Fibroblast of peridontal ligament (primary cell): ENCODE data around the gene TARP.
"Not testable (repeated sequence)": the region's sequence is repeated elsewhere in the genome, so short reads cannot be mapped to it uniquely, and the experiment has no call there.

Experiments used
- DNase-seq: peaks from one replicate; pipeline ENCODE4 v3.0.0-alpha.2; 2010; ENCODE audit errors: extremely low read depth

Gene TARP

DNA sequence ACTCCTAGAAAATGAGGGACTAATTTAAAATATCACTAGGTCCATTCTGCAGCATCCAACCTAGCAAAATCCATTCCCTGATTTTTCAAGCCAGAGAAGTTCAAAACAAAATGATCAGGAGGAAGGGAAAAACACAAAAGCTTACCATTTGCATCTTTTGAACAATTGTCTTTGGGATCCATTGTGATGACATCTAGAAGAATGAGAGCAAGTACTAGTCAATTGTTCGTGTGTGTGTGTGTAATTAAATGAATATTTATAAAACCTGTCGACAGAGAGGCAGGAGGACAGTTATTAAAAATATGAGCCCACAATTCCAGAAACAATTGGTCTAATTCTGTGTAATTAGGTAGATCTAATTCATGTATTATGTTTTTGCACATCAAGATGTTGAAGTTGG, 11.4 kb downstream of the TARP start:
- DNase-seq: not testable (repeated sequence)

DNA sequence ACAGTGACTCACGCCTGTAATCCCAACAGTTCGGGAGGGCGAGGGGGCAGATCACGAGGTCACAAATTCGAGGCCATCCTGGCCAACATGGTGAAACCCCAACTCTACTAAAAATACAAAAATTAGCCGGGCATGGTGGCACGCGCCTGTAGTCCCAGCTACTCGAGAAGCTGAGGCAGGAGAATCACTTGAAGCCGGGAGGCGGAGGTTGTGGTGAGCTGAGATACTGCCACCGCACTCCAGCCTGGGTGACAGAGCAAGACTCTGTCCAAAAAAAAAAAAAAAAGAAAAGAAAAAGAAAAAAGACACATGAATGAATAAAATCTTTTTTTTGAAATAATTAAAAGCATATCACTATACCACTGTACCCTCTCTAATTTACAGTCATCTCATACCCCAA, 11.8 kb downstream of the TARP start:
- DNase-seq: not testable (repeated sequence)

DNA sequence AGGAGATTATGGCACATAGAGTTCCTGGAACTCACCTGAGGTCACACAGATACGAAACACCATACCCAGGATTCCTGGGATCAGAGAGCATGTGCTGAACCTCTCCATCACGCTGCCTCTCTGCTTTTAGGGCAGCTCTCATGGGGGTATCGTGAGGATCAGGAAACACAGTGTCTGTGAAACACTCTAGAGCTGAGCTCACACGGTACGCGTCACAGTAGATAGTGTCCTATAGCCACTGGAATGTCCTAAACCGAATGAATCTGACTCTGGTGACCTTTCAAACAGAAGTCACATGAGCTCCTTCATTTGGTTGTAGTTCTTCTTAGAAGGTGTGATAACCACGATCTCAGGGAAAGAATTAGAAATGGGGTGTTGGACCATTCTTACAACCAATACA, 14.3 kb downstream of the TARP start:
- not testable (repeated sequence) for DNase-seq

DNA sequence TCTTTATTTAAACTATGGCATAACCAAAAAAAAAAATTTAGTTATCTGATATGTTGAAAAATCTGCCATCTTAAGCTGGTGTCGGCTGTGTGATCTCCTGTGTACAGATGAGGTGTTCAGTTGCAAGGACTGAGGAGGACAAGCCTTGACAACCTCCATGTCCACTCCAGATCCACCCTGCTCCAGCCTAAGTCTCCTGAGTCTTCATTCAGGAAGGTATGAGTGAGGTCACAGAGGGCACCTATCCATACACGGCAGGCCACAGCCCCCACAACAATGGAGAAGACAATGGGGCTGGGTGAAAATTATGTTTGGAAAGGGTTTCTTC, 16.1 kb downstream of the TARP start:
- no peak for DNase-seq

DNA sequence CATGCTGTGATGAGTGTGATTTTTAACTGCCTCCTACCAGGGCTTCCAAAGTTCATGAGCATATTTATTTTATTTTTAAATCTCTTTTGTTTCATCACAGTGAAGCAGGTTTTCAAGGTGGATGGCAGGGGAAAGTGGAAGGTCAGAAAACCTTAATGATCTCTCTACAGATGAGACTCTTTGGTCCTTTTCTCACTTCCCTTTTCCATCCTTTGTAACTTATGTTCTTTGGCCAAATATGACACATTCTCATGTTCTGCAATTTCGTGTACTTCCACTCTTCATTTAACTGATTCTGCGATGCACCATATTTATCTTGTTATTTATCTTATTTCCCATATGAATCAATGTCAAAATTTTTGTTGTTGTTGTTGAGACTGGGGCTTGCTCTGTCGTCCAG, 23.6 kb downstream of the TARP start:
- DNase-seq: not testable (repeated sequence)

DNA sequence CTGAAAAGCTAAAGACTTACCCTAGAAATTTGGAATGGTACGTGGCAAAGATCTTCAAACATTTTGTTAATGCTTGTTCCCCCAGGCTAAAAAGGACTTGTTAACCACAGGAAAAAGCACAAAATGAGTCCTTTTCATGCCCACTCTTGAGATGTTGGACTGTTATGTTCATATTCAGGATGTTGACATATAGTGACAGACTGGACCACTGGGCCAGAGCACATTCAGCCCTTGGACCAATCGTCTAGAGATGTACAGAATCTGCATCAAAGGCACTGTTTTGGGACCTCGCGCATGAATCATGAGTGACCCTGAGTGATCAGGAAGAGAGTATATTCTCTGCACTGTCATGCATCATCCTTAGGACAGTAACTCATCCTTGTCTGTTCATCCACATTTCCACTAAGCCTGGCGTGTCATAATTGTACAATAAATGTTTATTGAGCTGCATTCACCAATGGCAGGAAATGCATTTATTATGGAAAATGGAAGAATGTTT, 25.3 kb downstream of the TARP start:
- no peak for DNase-seq

DNA sequence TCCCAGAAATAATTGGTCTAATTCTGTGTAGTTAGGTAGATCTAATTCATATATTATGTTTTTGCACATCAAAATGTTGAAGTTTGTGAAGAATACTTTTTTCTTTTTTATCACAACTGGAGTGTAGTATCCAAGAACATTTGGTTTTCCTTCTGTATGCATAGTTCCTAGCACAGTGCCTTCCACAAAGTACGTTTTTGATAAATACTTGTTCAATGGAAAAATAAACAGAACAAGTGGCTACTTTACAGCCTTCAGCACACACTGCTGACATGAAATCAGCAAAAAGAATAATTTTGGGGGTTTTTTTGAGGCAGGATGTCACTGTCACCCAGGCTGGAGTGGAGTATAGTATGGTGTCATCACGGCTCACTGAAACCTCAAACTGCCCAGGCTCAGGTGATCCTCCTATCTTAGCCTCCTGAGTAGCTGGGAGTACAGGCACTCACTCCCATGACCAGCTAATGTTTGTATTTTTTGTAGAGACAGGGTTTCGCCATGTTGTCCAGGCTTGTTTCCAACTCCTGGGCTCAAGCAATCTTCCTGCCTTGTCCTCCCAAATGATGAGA, 27.9 kb downstream of the TARP start:
- DNase-seq: no peak

DNA sequence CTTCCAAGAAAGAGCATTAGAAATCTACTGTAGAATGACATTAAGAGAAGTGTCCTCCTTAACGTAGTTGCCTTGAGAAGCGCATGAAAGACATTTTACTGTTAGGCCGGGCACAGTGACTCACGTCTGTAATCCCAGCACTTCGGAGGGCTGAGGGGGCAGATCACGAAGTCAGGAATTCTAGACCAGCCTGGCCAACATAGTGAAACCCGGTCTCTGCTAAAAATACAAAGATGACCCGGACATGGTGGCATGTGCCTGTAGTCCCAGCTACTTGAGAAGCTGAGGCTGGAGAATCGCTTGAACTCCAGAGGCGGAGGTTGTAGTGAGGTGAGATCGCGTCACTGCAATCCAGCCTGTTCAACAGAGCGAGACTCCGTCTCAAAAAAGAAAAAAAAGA, 28.9 kb downstream of the TARP start:
- no peak for DNase-seq

DNA sequence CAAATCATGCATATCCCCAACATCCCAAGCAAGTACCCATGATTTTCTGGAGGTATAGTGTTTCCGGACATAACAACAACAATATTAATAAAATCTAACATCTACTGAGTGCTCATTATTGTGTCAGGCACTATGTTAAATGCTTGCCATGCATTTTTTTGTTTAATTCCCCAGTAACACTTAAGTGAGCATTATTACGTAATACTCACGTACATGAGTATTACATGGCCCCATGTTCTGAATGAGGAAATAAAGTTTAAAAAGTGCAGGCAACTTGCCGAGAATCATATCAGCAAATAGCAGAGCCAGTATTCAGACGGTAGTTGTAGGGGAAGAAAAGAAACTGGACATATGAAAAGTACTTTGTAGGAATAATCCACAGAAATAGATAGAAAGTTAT, 30.1 kb downstream of the TARP start:
- not testable (repeated sequence) for DNase-seq

DNA sequence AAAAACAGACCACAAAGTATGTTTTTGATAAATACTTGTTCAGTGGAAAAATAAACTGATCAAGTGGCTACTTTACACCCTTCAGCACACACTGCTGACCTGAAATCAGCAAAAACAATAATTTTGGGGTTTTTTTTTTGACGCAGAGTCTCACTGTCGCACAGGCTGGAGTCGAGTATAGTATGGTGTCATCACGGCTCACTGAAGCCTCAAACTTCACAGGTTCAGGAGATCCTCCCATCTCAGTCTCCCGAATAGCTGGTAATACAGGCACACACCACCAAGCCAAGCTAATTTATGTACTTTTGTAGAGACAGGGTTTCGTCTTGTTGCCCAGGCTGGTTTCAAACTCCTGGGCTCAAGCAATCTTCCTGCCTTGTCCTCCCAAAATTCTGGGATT, 30.6 kb downstream of the TARP start:
- DNase-seq: no peak

DNA sequence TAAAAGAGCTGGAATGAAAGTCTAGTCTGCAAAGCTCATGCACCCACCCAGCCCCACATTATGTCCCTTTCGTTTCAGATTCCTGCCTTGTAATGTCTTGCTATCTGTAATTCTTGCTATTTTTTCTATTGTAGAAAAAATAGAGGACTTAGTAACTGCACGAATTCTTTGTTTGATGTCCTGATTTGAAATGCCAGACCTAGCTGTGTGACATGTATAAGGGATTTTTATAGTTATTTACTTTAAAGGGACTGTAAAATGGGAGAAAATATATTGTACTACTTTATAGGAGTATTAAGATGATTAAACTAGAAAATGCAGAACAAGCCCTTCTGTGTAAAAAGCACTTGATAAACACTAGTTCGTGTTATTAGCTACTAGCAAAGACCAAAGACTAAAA, 32.4 kb downstream of the TARP start:
- DNase-seq: no peak

DNA sequence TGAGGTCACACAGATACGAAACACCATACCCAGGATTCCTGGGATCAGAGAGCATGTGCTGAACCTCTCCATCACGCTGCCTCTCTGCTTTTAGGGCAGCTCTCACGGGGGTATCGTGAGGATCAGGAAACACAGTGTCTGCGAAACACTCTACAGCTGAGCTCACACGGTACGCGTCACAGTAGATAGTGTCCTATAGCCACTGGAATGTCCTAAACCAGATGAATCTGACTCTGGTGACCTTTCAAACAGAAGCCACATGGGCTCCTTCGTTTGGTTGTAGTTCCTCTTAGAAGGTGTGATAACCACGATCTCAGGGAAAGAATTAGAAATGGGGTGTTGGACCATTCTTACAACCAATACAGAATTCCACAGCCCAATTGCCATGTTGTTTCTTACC, 34.3 kb downstream of the TARP start:
- DNase-seq: not testable (repeated sequence)

DNA sequence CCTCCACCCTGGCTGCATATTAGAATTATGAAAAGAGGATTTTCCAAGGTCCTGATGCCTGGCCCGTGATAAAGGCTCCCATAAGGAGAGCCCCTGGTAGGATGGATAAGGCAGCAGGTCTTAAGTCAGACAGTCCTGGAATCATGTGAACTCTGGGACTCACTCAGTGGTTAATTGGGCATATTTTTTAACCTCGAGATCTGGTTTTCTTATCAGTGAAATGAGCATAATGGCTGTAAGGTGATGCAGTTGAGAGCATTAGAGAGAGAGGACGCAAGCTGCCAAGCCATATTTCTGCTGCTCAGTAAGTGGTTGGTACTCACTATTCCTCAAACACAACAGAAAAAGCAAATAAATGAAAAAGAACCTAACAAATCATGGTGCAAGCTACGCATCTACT, 37.8 kb downstream of the TARP start:
- no peak for DNase-seq

DNA sequence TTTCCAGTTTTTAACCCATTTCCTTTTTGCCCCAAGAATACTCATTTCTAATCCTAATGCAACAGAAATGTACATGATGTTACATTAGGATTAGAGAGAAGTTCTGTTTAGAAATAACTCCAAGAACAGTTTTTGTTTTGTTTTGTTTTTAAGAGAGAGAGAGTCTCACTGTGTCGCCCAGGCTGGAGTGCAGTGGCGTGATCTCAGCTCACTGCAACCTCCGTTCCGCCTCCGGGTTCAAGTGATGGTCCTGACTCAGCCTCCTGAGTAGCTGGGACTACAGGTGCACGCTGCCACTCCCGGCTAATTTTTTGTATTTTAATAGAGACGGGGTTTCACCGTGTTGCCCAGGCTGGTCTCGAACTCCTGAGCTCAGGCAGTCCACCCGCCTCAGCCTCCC, 38.7 kb downstream of the TARP start:
- DNase-seq: not testable (repeated sequence)

DNA sequence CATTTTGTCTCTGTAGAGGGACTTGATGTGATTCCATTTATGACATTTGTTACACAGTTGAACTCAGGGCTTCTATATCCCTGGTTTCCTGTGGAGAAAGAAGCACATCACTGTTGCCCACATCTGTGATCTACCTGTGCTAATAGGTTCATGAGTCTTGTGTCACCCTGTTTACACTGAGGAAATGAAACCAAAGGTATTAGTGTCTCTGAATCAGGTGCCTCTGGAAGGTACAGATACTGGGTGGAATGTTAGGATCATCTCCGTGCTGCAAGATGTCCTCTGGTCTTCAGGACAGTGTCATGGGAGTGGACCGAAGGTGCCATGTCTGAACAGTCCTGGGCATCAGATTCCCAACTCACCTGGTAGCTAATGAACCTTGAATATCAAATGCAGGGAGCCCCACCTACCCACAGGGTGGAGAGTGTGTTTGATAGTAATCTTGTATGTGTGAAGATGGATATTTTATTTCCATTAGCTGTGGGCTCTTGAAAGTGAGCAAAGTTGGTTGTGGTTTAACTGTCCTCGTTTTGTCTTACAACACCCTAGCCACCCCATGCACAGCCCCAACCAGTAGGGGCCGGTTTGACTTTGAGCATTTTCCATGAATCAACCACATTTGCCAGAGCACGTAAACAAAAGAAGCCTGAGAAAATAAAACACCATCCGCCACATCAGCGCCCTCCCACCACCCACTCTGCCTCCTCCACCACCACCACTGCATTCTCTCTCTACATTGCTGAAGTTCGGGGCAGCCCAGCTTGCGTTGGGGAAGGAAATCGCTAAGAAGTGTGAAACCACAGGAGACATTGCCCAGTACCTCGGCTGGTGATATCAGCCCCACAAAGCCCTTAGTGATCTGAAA, 40.7 kb downstream of the TARP start:
- DNase-seq: peak; percentile 54

DNA sequence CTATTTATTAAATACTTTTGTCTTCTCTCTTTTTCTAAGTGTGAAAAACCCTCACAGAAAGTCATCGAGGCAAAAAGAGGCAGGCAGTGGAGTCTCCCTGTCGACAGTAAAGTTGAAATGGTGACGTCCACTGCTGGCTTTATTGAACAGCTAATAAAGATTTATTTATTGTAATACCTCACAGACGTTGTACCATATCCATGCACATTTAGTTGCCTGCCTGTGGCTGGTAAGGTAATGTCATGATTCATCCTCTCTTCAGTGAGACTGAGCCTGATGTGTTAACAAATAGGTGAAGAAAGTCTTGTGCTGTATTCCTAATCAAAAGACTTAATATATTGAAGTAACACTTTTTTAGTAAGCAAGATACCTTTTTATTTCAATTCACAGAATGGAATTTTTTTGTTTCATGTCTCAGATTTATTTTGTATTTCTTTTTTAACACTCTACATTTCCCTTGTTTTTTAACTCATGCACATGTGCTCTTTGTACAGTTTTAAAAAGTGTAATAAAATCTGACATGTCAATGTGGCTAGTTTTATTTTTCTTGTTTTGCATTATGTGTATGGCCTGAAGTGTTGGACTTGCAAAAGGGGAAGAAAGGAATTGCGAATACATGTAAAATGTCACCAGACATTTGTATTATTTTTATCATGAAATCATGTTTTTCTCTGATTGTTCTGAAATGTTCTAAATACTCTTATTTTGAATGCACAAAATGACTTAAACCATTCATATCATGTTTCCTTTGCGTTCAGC, 43.4 kb downstream of the TARP start:
- DNase-seq: no peak

DNA sequence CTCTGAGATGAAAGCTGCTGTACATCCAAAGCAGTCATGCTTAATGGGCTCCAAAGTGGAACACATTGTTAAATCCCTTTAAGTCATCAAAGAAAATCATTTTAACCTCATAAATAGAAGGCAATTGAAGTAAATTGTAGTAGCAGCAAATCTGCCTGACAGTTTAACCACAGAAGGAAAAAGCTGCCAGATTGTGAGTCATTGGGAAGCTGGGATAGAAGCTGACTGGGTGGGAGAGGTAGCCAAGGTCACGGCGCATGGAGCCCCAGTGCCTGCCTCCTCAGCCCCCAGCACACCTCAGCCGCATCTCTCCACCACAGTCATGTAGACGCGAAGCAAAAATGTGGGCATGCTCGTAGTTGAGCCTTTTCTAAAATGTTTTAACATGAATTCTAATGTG, 44.0 kb downstream of the TARP start:
- peak; percentile 59 for DNase-seq

DNA sequence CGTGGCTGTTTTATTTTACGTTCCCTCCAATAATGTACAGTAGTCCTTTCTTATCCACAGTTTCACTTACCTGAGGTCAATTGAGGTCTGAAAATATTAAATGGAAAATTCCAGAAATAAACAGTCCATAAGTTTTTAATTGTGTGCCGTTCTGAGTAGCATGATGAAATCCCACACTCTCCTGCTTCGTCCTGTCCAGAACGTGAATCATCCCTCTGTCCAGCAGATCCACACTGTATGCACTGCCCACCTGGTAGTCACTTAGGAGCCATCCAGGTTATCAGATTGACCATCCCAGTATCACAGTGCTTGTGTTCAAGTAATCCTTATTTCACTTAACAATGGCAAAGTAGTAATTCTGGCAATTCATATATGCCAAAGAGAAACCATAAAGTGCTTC, 49.0 kb downstream of the TARP start:
- peak; percentile 31 for DNase-seq

DNA sequence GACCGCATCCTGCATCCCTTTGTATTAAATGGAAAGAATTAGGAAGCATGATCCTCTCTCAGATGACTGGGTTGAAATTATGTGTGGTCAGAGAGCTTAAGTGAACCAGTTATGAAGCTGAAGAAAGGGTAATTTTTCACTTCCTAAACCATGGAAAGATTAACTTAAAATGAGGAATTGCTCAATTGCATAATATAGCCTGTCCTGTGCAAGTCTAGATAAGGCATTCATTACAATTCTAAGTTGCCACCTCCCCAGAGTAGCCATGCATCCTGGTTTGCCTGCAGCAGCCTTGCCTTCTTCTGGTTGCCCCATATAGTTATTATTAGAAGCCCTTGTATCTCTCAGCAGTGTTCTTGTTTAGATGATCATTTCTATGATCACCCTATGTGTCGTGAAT, 50.1 kb downstream of the TARP start:
- no peak for DNase-seq

DNA sequence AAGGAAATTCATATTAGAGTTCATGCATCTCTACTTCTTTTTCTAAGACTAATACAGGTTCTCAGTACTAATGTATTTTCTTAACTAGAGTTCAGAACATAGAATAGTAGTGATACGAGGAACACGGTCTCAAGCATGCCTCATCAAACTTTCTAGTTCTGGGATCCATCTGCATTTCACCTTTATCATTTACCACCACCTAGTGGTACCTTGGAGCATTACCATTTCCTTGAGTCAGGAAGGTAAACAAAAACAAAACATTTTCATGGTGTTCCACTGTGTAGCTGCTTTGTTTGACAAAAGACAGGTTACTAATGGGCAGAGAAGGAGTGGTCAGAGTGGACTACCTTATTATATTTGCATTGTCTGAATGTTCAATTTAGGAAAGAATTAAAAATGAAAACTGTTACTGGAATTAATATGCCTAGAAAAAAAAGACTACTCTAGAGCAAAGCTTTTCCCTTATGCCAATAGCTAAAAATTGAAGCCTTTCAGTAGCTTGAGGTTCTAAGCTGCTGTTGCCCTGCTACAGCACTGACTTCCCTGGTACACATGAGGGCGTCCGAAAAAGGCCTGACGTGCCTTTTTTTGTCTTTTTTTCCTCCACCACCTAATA, 50.8 kb downstream of the TARP start:
- DNase-seq: peak; percentile 82

DNA sequence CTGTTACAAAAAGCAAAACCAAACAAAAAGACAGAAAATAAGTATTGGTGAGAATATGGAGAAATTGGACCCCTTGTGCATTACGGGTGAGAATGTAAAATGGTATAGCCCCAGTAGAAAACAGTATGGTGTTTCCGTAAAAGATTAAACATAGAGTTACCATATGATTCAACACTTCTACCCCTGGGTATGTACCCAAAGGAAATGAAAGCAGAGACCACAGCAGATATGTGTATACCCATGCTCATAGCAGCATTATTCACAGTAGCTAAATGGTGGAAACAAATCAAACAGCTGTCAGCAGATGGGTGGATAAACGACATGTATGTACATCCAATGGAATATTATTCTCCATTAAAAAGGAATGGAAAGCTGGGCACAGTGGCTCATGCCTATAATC, 53.0 kb downstream of the TARP start:
- DNase-seq: no peak

DNA sequence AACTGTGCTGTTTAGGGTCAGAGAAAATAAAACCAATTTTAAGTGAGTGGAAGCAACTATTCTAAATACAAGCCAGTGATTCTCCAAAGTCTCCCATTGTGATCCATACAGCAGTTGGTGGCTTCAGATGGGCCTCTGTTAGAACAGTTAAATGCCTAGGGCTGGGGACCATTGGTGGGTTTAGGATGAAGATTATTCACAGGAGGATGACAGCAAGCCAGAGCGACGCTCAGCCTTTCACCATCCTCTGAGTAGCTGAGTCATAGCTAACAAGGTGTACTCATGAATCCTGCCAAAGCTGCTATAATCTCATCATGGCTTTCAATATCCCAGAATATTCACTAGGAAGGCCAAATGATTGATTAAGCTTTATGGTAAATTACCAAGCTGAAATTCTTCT, 55.8 kb downstream of the TARP start:
- DNase-seq: no peak
